Mucosa of descending colon (tissue), 3 donors: Measurements from ENCODE around the gene ATG7. TPM values are rescaled to one million over a fixed set of nuclear protein-coding genes. Genes with fewer than 3 reads are reported as not detected.
A peak's percentile ranks its signal among the peaks of the same experiment; 100 is the strongest.

Experiments used
- ATAC-seq: fragments of 200-7000 bp; cut with Tn5 transposase; one replicate; pipeline ENCODE4 v1.9.1; 2020; ENCODE audit warnings: mild to moderate bottlenecking, moderate library complexity
- DNase-seq, 3 donors: peaks; one replicate each; pipeline ENCODE4 v3.0.0-alpha.2; 2020
- H3K36me3 ChIP-seq: fragments of 200-600 bp; one replicate; pipeline ENCODE4 v1.8.0; 2021; ENCODE audit warnings: low read depth, mild to moderate bottlenecking
- H3K4me1 ChIP-seq: fragments of 200-600 bp; one replicate; pipeline ENCODE4 v1.8.0; 2021; ENCODE audit warnings: low read depth, mild to moderate bottlenecking
- H3K4me3 ChIP-seq: fragments of 200-600 bp; one replicate; pipeline ENCODE4 v1.8.0; 2021; ENCODE audit warnings: mild to moderate bottlenecking
- H3K9me3 ChIP-seq: fragments of 200-600 bp; one replicate; pipeline ENCODE4 v1.8.0; 2021; ENCODE audit warnings: mild to moderate bottlenecking
- CTCF ChIP-seq: fragments of 200-600 bp; IDR thresholded peaks from one replicate; pipeline ENCODE4 v1.8.0; 2022; ENCODE audit warnings: antibody characterized with exemption, mild to moderate bottlenecking
- intact Hi-C, 2 donors: fragments of 100-400 bp; cut with DNase I in 1 of 2; cut with micrococcal nuclease in 1 of 2; formaldehyde crosslinking; loops; one replicate each; pipeline versions ENCODE4 v1.11.0 to v1.11.1; 2022; cut with DNase I, micrococcal nuclease
- long read RNA-seq, 2 donors: library from polyadenylated mRNA; unstranded; transcript quantifications; one replicate each; pipeline ENCODE4 v2.0.0, GENCODE V29; 2019 to 2021
- total RNA-seq, 3 donors: library from RNA; stranded (reverse); fragmentation: NEBNext Ultra II Directional in 2 of 3; extraction: Animal tissue kit (Norgen Biotek cat#: 25700) in 2 of 3; gene quantifications; one replicate each; pipeline versions ENCODE4 v1.2.1 to v1.2.4, GENCODE V29; 2021 to 2023
- donor health status: DM: no; HTN: no; CAD: no; lungs with moderate emphysema.
- donor health status: DM: no; HTN: no; CAD: no.
- donor health status: DM: no; HTN: yes; CAD: no.

The ATG7 gene
- total RNA-seq, result 10 to 100 TPM; 40.4 to 49.6 (median 43.3) TPM
- long read RNA-seq, donor 1, full-length matches to known transcripts, result 6 of 15 reads
- long read RNA-seq, donor 1, partial matches to known transcripts, result 3 of 15 reads
- long read RNA-seq, donor 1, other reads (novel, unspliced or antisense), result 6 of 15 reads
- long read RNA-seq, donor 2, full-length matches to known transcripts, result 6 of 17 reads
- long read RNA-seq, donor 2, partial matches to known transcripts, result 7 of 17 reads
- long read RNA-seq, donor 2, other reads (novel, unspliced or antisense), result 4 of 17 reads

GRCh38 chr3:11271986-11272904, at the start of gene ATG7:
TSS of gene ATG7 (plus strand) at chr3:11272397. CDS start at chr3:11298696, 26,299 bp downstream.
- ATAC-seq (peak; percentile 99), DNase-seq (peak; percentile 98)
- H3K4me1 ChIP-seq, result peaks cover 16% of the 10 kb centered on the region
- intact Hi-C loops, result no loop called here
- no peaks in the 10 kb centered on the region for H3K36me3 ChIP-seq
- TF ChIP-seq CTCF, result no peak
- no peaks in the 10 kb centered on the region for H3K9me3 ChIP-seq
- H3K4me3 ChIP-seq, result peak within 1 kb of the TSS; percentile 37

- ATAC-seq (no peak), DNase-seq (no peak)
- no peak for TF ChIP-seq CTCF
- no peaks in the 10 kb centered on the region for H3K36me3 ChIP-seq
- no peaks in the 10 kb centered on the region for H3K9me3 ChIP-seq
- no peak overlapping the region for H3K4me3 ChIP-seq
- intact Hi-C loops, result no loop called here
- H3K4me1 ChIP-seq, result peaks cover 14% of the 10 kb centered on the region
These were observed 48.2 kb upstream of the ATG7 start for GRCh38 chr3:11224010-11224409.

- Histone ChIP-seq H3K4me3 (no peak overlapping the region), H3K36me3 (no peaks in the 10 kb centered on the region), H3K4me1 (peaks cover 14% of the 10 kb centered on the region), H3K9me3 (no peaks in the 10 kb centered on the region)
- no peak for TF ChIP-seq CTCF
- DNase-seq (no peak), ATAC-seq (no peak)
- intact Hi-C loops, result no loop called here
These were observed 47.3 kb upstream of the ATG7 start for GRCh38 chr3:11224870-11225229.

- H3K9me3 ChIP-seq, result no peaks in the 10 kb centered on the region
- H3K4me3 ChIP-seq, result no peak overlapping the region
- peaks cover 14% of the 10 kb centered on the region for H3K4me1 ChIP-seq
- TF ChIP-seq CTCF, result no peak
- peak; percentile 70 to 87 (median 71) for DNase-seq
- intact Hi-C loops, result no loop called here
- no peaks in the 10 kb centered on the region for H3K36me3 ChIP-seq
- peak; percentile 73 for ATAC-seq
These were observed 46.2 kb upstream of the ATG7 start for GRCh38 chr3:11226042-11226370.

- H3K36me3 ChIP-seq, result no peaks in the 10 kb centered on the region
- no peak overlapping the region for H3K4me3 ChIP-seq
- H3K9me3 ChIP-seq, result no peaks in the 10 kb centered on the region
- ATAC-seq (no peak), DNase-seq (no peak)
- TF ChIP-seq CTCF, result no peak
- peaks cover 14% of the 10 kb centered on the region for H3K4me1 ChIP-seq
- intact Hi-C loops, result no loop called here
These were observed 44.2 kb upstream of the ATG7 start for GRCh38 chr3:11228041-11228440.
